AG08395 (cell line): ENCODE measurements around the gene MCM5.
A peak's percentile ranks its signal among the peaks of the same experiment; 100 is the strongest.
"Not testable (repeated sequence)": the region's sequence is repeated elsewhere in the genome, so short reads cannot be mapped to it uniquely, and the experiment has no call there.

Experiments
- DNase-seq: peaks from one replicate; pipeline ENCODE4 v3.0.0; 2012; ENCODE audit warnings: mixed read lengths, low spot score

MCM5 gene

GRCh38 chr22:35379146-35379993 lies 20.6 kb upstream of the MCM5 start:
- DNase-seq = no peak

- DNase-seq = no peak
These were observed 19.9 kb upstream of the MCM5 start for GRCh38 chr22:35380013-35380412.

GRCh38 chr22:35380537-35381423 lies 19.2 kb upstream of the MCM5 start, which contains the start of gene HMOX1:
Gene HMOX1, plus strand, starts transcription at chr22:35381096. Its CDS starts 78 bp downstream, at chr22:35381174.
- peak; percentile 93 for DNase-seq

- DNase-seq = no peak
These were observed 18.4 kb upstream of the MCM5 start for GRCh38 chr22:35381424-35382009.

GRCh38 chr22:35383679-35384071 lies 16.3 kb upstream of the MCM5 start:
- DNase-seq = no peak

GRCh38 chr22:35384527-35384926 lies 15.4 kb upstream of the MCM5 start:
- DNase-seq = no peak

GRCh38 chr22:35384975-35385588 lies 14.9 kb upstream of the MCM5 start:
- DNase-seq = no peak

- DNase-seq = no peak
These were observed 13.2 kb upstream of the MCM5 start for GRCh38 chr22:35386670-35387288.

- no peak for DNase-seq
These were observed 9.0 kb upstream of the MCM5 start for GRCh38 chr22:35390933-35391332.

- DNase-seq = no peak
These were observed 7.6 kb upstream of the MCM5 start for GRCh38 chr22:35392357-35392756.

- DNase-seq = no peak
These were observed 6.6 kb upstream of the MCM5 start for GRCh38 chr22:35393116-35394010.

- DNase-seq = no peak
These were observed 6.0 kb upstream of the MCM5 start for GRCh38 chr22:35394011-35394312.

- no peak for DNase-seq
These were observed 5.0 kb upstream of the MCM5 start for GRCh38 chr22:35394810-35395563.

GRCh38 chr22:35396622-35397021 lies 3.3 kb upstream of the MCM5 start:
- not testable (repeated sequence) for DNase-seq

GRCh38 chr22:35397095-35397904 lies 2.6 kb upstream of the MCM5 start:
- no peak for DNase-seq

GRCh38 chr22:35398591-35398973 lies 1.4 kb upstream of the MCM5 start:
- DNase-seq = no peak

GRCh38 chr22:35399114-35399677 lies 744 bp upstream of the MCM5 start:
- no peak for DNase-seq

GRCh38 chr22:35400501-35400790 lies 506 bp downstream of the MCM5 start:
- DNase-seq = no peak

GRCh38 chr22:35401863-35402262 lies 1.9 kb downstream of the MCM5 start:
- DNase-seq = no peak
